ENCODE measurements around the gene GLIS2.

GRCh38 chr16:4388271-4389021 lies 72.6 kb downstream of the GLIS2 start:
- TF ChIP-seq SIN3A (IDR thresholded peaks at IDR 0.05; ENCODE audit: borderline replicate concordance, insufficient read depth, low read length) = no peak
- TF ChIP-seq REST (IDR thresholded peaks at IDR 0.05; ENCODE audit: insufficient read depth in 1 of 2, low read depth in 2 of 2, low read length in 2 of 2) = no peak
- no peak for TF ChIP-seq POLR2AphosphoS5 (IDR thresholded peaks at IDR 0.05; ENCODE audit: low read depth, low read length)
- TF ChIP-seq TAF1 (IDR thresholded peaks at IDR 0.05; ENCODE audit: borderline replicate concordance, insufficient read depth, low read length) = no peak
